ENCODE measurements around the gene ZBTB16. TPM values are rescaled to one million over a fixed set of nuclear protein-coding genes. Genes with fewer than 3 reads are reported as not detected.
A peak's percentile ranks its signal among the peaks of the same experiment; 100 is the strongest.

ZBTB16 gene
- total RNA-seq, 2 experiments from 2014 or later: 19.1 to 20.6 TPM

DNA sequence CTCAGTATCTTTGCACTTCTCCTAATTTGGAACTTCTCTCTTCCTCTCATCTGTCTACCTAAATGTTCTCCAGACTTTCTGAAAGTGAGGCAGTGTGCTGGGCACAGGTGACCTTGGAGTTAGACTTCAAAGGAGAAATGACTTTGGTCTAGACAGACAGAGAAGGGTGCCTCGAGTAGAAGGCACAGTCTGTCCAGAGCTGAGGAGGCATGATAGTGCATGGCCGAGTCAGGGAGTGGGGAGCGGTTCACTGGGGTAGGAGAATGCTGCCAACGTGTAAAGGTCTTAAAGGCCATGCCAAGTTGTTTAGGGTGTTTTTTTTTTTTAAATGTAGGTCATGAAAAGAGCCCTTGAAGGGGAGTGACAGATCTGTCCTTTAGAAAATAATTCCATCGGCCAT lies 17.3 kb upstream of the ZBTB16 start:
- ChIA-PET POLR2A (no interaction called here), CTCF (no interaction called here)
- DNase-seq: no peak
- Mint-ChIP-seq H3K27ac (no peak overlapping the region), H3K4me3 (no peak overlapping the region), H3K27me3 (no peaks in the 10 kb centered on the region), H3K9me3 (no peaks in the 10 kb centered on the region), H3K4me1 (ENCODE audit: low read depth) (peaks cover 13% of the 10 kb centered on the region), H3K36me3 (ENCODE audit: low read depth) (no peaks in the 10 kb centered on the region)
- no peak for ATAC-seq (ENCODE audit: poor library complexity)
- Histone ChIP-seq H3K27me3 (ENCODE audit: control insufficient read depth in 1 of 2, insufficient read depth in 2 of 2, low read length in 2 of 2) (no peaks in the 10 kb centered on the region), H3K4me1 (ENCODE audit: insufficient read depth, low read length) (peaks cover 15% of the 10 kb centered on the region), H3K36me3 (ENCODE audit: insufficient read depth, low read length) (no peaks in the 10 kb centered on the region), H3K27ac (ENCODE audit: low read depth in 1 of 2, low read length in 2 of 2) (no peak overlapping the region), H3K4me3 (ENCODE audit: low read length) (no peak overlapping the region), H3K9me3 (ENCODE audit: control insufficient read depth in 1 of 2, insufficient read depth in 1 of 2, low read length in 2 of 2) (no peaks in the 10 kb centered on the region)
- TF ChIP-seq, protein P1, sequence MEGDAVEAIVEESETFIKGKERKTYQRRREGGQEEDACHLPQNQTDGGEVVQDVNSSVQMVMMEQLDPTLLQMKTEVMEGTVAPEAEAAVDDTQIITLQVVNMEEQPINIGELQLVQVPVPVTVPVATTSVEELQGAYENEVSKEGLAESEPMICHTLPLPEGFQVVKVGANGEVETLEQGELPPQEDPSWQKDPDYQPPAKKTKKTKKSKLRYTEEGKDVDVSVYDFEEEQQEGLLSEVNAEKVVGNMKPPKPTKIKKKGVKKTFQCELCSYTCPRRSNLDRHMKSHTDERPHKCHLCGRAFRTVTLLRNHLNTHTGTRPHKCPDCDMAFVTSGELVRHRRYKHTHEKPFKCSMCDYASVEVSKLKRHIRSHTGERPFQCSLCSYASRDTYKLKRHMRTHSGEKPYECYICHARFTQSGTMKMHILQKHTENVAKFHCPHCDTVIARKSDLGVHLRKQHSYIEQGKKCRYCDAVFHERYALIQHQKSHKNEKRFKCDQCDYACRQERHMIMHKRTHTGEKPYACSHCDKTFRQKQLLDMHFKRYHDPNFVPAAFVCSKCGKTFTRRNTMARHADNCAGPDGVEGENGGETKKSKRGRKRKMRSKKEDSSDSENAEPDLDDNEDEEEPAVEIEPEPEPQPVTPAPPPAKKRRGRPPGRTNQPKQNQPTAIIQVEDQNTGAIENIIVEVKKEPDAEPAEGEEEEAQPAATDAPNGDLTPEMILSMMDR (IDR thresholded peaks at IDR 0.05): no peak
- intact Hi-C loops (cut with DNase I, micrococcal nuclease): no loop called here

DNA sequence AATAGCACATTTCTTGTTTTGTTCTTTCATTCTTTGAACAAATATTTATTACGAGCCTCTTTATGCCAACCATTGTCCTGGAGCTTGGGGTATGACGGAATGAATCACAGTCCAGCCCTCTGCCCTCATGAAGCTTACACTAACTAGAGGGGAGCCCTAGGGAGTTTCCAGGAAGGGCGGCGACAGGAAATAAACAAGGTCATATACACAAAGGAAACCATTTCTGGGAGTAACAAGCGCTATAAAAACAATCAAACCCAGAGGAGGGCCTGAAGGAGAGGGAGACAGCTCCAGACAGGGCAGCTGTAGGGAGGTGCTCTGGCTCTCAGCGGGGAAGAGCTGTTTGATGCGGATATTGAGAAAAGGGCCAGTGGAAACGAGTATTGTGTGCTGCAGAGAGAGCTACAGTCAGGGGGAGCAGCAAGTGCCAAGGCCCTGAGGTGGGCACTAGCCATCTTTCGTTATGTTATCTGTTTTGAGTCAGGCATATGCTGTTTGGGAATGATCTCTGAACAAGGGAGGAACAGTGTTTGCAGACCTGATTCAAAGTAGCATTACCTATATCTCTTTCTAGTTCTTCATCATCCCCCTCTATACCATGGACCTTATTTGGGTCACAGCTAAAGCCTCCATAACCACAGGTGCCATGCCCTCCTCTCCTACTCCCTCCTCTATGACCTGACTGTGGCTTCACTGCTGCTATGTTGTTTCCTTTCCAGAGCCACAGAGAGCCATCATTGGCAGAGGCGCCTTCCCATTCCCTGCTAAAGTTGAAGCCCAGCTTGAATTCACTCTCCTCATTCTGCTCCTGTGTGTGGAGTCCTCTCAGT lies 15.3 kb upstream of the ZBTB16 start:
- peaks cover 15% of the 10 kb centered on the region for H3K4me1 ChIP-seq (ENCODE audit: insufficient read depth, low read length)
- Mint-ChIP-seq H3K9me3 (no peaks in the 10 kb centered on the region), H3K27me3 (peaks cover 5% of the 10 kb centered on the region), H3K36me3 (ENCODE audit: low read depth) (no peaks in the 10 kb centered on the region), H3K4me3 (no peak overlapping the region), H3K4me1 (ENCODE audit: low read depth) (peaks cover 13% of the 10 kb centered on the region), H3K27ac (no peak overlapping the region)
- H3K4me3 ChIP-seq (ENCODE audit: low read length): no peak overlapping the region
- intact Hi-C loops (cut with DNase I, micrococcal nuclease): no loop called here
- no peak overlapping the region for H3K27ac ChIP-seq (ENCODE audit: low read depth in 1 of 2, low read length in 2 of 2)
- H3K27me3 ChIP-seq (ENCODE audit: control insufficient read depth in 1 of 2, insufficient read depth in 2 of 2, low read length in 2 of 2): no peaks in the 10 kb centered on the region
- ATAC-seq (ENCODE audit: poor library complexity) (no peak), DNase-seq (peak in 3 of 14 experiments; percentile 15 to 35 (median 34))
- H3K9me3 ChIP-seq (ENCODE audit: control insufficient read depth in 1 of 2, insufficient read depth in 1 of 2, low read length in 2 of 2): no peaks in the 10 kb centered on the region
- H3K36me3 ChIP-seq (ENCODE audit: insufficient read depth, low read length): no peaks in the 10 kb centered on the region
- CTCF ChIA-PET: interaction anchor here (1.3 kb wide), 1 partner anchor 217 kb away, joined by 4 read pairs; no protein-coding TSS in a partner anchor
- TF ChIP-seq, protein P1 (IDR thresholded peaks at IDR 0.05): no peak
- POLR2A ChIA-PET: interaction anchor here (1.0 to 1.3 kb wide), 2 partner anchors 14 to 23 kb away, joined by 3 read pairs; no protein-coding TSS in a partner anchor

DNA sequence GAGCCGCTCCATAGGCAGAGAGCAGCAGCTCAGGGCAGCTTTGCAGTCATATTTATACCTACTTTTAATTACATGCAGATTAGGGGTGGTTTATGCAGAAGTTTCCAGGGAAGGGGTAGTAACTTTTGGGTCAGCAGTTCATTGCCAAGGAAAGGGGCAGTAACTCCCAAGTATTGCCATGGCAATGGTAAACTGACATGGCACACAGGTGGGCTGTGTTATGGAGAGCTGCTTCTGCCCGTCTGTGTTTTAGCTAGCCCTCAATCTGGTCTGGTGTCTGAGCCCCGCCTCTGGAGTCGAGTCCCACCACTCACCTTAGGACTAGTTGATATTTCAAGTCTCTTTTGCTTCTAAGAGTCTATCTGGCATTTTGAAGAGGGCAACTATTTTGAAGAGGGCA lies 12.2 kb upstream of the ZBTB16 start:
- intact Hi-C loops (cut with DNase I, micrococcal nuclease): no loop called here
- Mint-ChIP-seq H3K4me3 (no peak overlapping the region), H3K27me3 (peaks cover 12% of the 10 kb centered on the region), H3K4me1 (ENCODE audit: low read depth) (peaks cover 13% of the 10 kb centered on the region), H3K36me3 (ENCODE audit: low read depth) (no peaks in the 10 kb centered on the region), H3K9me3 (no peaks in the 10 kb centered on the region), H3K27ac (no peak overlapping the region)
- ATAC-seq (ENCODE audit: poor library complexity) (no peak), DNase-seq (no peak)
- POLR2A ChIA-PET: no interaction called here
- CTCF ChIA-PET: no interaction called here
- Histone ChIP-seq H3K27ac (ENCODE audit: low read depth in 1 of 2, low read length in 2 of 2) (no peak overlapping the region), H3K4me1 (ENCODE audit: insufficient read depth, low read length) (peaks cover 15% of the 10 kb centered on the region), H3K36me3 (ENCODE audit: insufficient read depth, low read length) (no peaks in the 10 kb centered on the region), H3K9me3 (ENCODE audit: control insufficient read depth in 1 of 2, insufficient read depth in 1 of 2, low read length in 2 of 2) (no peaks in the 10 kb centered on the region), H3K4me3 (ENCODE audit: low read length) (no peak overlapping the region), H3K27me3 (ENCODE audit: control insufficient read depth in 1 of 2, insufficient read depth in 2 of 2, low read length in 2 of 2) (no peaks in the 10 kb centered on the region)
- TF ChIP-seq, protein P1 (IDR thresholded peaks at IDR 0.05): no peak
